C4-2B (cell line): ENCODE results near the gene TMTC2.
"Not testable (repeated sequence)": the region's sequence is repeated elsewhere in the genome, so short reads cannot be mapped to it uniquely, and the experiment has no call there.

ENCODE experiments used
- H3K27ac ChIP-seq: fragments of 450-650 bp; 2 replicates; pipeline ENCODE4 v1.5.1; 2017
- CTCF ChIP-seq: fragments of 450-650 bp; conservative IDR thresholded peaks from 2 replicates; pipeline ENCODE4 v1.5.1; 2017; ENCODE audit warnings: mild to moderate bottlenecking
- ZFX ChIP-seq: fragments of 450-650 bp; IDR thresholded peaks from 2 replicates; pipeline ENCODE4 v1.6.1; 2017

The TMTC2 gene

GRCh38 chr12:83102499-83102898, 415.8 kb downstream of the TMTC2 start:
- H3K27ac ChIP-seq: no peak overlapping the region
- TF ChIP-seq CTCF (no peak), ZFX (no peak)

GRCh38 chr12:83106873-83107272, 420.2 kb downstream of the TMTC2 start:
- no peak overlapping the region; the same call in 1 of the 2 replicates for H3K27ac ChIP-seq
- no peak for TF ChIP-seq ZFX
- TF ChIP-seq CTCF: no peak

GRCh38 chr12:83110424-83110823, 423.7 kb downstream of the TMTC2 start:
- TF ChIP-seq ZFX: no peak
- no peak for TF ChIP-seq CTCF
- H3K27ac ChIP-seq: no peak overlapping the region

GRCh38 chr12:83113945-83114344, 427.2 kb downstream of the TMTC2 start:
- TF ChIP-seq ZFX: no peak
- TF ChIP-seq CTCF: no peak
- H3K27ac ChIP-seq: no peak overlapping the region

- TF ChIP-seq ZFX (no peak), CTCF (no peak)
- H3K27ac ChIP-seq: no peak overlapping the region
Measured at GRCh38 chr12:83114966-83115365, 428.3 kb downstream of the TMTC2 start.

- H3K27ac ChIP-seq: not testable (repeated sequence)
Measured at GRCh38 chr12:83117926-83118325, 431.2 kb downstream of the TMTC2 start.

GRCh38 chr12:83121897-83122622, 435.4 kb downstream of the TMTC2 start:
- no peak for TF ChIP-seq ZFX
- TF ChIP-seq CTCF: no peak
- H3K27ac ChIP-seq: no peak overlapping the region

- no peak for TF ChIP-seq CTCF
- no peak for TF ChIP-seq ZFX
- H3K27ac ChIP-seq: no peak overlapping the region
Measured at GRCh38 chr12:83122623-83122934, 435.9 kb downstream of the TMTC2 start.
